Hepatocyte (in vitro differentiated cells): Measurements from ENCODE around the gene CDH4.

ENCODE experiments used
- EZH2 ChIP-seq: fragments of 200-600 bp; sonication (generic); IDR thresholded peaks from 2 replicates; pipeline ENCODE4 v1.6.1; 2016; ENCODE audit warnings: antibody characterized with exemption, mild to moderate bottlenecking, borderline replicate concordance
- TF ChIP-seq, protein P1 (sequence below): fragments of 200-600 bp; sonication (generic); IDR thresholded peaks from 2 replicates; pipeline ENCODE4 v1.5.1; 2016; ENCODE audit warnings: antibody characterized with exemption, mild to moderate bottlenecking; ENCODE audit not compliant: poor library complexity

DNA sequence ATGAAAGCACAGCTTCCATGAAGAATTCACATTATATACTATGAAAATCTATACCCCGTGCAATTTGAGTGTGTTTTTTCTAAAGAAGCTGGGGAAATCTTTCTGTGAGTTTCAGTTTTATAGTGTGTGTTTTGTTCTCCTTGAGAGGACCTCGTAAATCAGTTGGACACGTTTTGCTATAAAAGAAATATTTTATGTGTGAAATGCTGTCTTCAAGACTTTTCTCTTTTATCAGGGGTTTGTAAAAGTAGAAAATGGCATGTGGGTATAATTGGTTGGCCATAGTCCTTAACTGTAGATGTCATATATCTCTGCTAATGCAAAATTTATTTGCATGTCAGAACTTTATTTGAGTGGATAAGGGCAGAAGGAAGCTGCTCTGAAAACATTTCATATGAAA, 186.2 kb downstream of the CDH4 start:
- TF ChIP-seq, protein P1, sequence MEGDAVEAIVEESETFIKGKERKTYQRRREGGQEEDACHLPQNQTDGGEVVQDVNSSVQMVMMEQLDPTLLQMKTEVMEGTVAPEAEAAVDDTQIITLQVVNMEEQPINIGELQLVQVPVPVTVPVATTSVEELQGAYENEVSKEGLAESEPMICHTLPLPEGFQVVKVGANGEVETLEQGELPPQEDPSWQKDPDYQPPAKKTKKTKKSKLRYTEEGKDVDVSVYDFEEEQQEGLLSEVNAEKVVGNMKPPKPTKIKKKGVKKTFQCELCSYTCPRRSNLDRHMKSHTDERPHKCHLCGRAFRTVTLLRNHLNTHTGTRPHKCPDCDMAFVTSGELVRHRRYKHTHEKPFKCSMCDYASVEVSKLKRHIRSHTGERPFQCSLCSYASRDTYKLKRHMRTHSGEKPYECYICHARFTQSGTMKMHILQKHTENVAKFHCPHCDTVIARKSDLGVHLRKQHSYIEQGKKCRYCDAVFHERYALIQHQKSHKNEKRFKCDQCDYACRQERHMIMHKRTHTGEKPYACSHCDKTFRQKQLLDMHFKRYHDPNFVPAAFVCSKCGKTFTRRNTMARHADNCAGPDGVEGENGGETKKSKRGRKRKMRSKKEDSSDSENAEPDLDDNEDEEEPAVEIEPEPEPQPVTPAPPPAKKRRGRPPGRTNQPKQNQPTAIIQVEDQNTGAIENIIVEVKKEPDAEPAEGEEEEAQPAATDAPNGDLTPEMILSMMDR = no peak
- TF ChIP-seq EZH2 = no peak
